Activated CD4-positive, alpha-beta T cell treated with anti-CD3 and anti-CD28 coated beads, Interleukin-2, amount 50 U/mL, for 16 hours (primary cell): ENCODE data around the gene ETFA.

Experiments
- DNase-seq: peaks from one replicate; pipeline ENCODE4 v3.0.0-alpha.2; 2020

ETFA gene

DNA sequence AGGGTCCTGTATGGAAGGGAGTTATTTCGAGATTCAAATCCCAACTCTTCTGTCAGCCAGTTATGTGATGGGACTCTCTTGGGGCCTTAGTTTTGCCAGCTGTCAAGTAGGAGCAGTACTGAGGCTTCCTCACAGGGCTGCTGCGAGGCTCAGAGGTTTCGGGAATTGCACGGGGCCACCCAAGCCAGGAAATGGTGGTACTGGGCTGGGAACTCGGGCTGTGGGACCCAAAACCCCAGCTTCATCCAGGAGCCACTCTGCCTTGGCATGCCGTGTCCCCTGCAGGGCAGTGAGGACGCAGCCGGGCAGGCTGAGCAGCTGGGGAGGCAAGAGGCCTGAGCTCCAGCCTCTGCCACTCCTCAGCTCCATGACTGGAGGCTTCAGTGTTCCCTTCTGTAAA, 118.6 kb downstream of the ETFA start:
- DNase-seq: no peak

DNA sequence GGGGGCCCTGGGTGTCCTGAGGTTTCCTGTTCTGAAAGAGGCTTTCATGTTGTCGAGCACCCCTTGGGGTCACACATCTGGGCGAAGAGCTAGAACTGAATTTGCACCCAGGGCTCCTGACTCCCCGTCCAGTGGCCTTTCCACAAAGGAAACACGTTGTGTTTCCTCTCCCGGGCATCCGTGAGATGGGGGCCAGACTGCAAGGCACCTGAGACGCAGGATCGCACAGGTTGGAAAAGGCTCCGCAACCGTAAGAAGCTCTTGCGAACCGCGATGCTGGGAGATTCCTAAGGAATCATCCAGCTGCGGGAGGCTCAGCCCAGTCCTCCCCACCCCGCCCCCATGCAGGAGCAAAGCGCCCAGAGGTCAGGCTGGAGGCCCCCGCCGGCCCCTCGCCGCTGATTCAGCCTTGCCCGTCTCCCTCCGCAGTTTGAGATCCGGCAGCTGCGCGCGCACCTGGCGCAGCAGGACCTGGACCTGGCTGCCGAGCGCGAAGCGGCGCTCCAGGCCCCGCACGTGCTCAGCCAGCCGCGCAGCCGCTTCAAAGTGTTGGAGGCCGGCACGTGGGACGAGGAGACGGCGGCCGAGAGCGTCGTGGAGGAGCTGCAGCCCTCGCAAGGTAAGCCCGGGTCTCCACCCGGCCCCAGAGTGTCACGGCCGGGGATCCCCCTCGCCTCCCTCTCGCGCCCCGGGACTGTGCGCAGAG, 119.6 kb downstream of the ETFA start:
- no peak for DNase-seq

DNA sequence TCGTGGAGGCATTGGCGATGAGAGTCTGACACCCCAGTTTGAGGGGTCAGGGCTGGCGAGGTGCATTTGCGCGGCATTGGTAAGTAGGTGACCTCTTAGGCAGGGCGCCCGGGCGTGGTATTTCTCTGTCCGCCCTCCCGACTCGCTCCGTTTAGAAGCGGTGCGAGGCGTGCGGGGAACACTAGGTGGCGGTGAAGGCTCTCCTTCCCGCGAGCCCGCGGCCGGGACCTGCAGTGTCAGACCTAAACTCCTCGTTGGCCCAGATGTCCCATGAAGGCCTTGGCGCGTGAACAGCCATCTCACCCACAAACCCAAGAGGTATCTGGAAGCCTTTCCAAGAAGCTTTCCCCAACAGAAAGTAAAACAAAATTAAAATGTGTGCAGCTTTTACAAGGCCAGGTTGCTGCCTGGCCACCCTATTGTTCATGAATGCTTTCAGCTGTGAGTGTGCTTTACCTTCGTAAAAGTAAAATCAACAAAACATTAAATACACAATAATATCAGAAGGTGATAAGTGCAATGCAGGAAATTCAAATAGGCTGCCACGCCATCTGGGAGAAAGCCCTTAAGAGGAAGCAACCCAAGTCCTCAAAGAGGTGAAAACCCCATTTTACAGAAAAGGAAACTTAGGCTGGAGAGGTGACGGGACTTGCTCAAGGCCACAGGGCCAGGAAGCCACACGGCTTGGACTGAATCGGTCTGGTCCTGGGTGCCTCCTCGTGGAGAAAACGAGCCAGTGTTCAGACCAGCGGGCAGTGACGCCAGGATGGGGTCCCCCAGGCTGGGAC, 120.3 kb downstream of the ETFA start:
- DNase-seq: peak; percentile 84

DNA sequence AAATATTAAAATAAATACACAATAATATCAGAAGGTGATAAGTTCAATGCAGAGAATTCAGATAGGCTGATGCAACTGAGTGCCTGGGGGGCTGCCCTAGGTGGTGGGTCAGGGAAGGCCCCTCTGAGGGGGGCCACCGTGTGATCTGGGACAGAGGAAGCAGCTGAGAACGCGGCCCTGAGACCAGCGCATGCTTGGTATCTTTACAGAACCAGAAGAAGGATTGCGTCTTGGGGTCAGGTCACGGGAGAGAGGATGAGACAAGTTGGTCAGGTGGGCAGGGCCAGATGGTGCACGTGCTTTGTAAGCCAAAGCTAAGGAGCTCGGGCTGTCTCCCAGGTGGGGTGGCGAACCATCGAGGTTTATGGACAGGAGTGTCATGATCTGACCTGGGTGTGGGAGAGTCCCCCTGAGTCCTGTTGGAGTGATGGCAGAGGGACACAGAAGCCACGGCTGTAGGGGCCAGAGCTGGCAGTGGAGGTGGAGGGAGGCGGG, 121.2 kb downstream of the ETFA start:
- DNase-seq: no peak

DNA sequence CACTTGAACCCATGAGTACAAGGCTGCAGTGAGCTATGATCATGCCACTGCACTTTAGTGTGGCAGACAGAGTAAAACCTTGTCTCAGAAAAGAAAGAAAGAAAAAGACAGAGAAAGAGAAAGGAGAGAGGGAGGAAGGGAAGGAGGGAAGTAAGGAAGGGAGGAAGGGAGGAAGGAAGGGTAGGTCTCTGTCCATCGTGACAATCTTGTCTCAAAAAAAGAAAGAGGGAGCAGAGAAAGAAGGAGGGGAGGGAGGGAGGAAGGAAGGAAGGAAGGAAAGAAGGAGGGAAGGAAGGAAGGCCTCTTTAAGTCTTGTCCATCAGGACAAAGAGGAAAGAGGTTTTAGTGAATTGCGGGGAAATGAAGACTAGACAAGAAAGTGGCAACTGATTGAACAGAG, 122.2 kb downstream of the ETFA start:
- no peak for DNase-seq

DNA sequence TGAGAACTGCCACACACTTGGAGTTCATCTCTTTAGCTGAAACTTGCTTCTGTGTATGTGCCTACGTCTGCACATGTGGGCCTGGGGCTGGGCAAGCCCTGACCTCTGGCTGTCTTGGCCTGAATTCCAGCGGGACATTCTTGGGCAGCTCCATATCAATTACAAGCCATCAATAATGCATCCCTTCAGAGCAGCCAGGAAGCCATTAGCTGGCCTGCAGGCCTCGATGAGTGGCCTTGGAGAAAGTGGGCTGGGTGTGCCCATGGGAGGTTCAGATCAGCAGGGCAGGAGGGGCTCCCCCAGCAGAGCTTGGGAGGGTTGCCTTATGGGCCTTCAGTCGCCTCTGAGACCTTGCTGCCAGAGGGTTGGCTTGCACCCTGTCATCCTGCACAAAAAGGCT, 124.1 kb downstream of the ETFA start:
- no peak for DNase-seq

DNA sequence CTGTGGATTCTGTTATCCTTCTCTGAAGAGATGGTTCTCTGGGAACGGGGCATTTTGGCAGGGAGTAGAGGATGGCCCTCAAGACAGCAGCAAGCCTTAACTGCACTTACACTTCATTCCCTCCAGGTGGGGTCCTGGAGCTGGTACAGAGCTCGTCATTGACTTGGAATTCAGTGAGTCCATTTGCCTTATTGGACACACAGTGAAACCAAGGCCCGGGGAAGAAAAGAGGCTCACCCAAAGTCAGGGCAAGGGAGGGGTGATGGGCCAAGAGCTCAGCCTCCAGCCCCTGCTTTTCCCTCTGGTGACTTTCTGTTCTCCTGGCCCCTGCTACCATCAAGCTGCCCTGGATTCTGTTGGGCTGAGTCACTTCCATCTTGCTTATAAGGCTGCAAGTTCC, 125.6 kb downstream of the ETFA start:
- DNase-seq: peak; percentile 39

DNA sequence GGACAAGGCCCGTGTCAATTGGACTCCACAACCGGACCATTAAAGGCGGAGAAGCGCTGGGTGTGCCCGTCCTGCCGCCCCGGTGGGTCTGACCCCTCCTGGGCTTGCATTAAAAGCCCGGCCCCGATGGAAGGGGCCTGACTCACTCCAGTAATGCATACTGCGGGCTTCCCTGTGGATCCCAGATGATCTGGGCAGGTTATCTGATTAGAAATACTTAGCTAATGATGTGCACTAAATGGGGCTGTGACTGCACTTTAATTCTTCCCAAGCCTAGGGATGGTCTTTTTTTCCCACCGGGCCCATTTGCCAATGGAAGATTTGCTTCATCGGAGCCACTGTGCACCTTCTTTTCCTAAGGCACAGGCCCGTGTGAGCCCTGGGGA, 126.6 kb downstream of the ETFA start:
- no peak for DNase-seq

DNA sequence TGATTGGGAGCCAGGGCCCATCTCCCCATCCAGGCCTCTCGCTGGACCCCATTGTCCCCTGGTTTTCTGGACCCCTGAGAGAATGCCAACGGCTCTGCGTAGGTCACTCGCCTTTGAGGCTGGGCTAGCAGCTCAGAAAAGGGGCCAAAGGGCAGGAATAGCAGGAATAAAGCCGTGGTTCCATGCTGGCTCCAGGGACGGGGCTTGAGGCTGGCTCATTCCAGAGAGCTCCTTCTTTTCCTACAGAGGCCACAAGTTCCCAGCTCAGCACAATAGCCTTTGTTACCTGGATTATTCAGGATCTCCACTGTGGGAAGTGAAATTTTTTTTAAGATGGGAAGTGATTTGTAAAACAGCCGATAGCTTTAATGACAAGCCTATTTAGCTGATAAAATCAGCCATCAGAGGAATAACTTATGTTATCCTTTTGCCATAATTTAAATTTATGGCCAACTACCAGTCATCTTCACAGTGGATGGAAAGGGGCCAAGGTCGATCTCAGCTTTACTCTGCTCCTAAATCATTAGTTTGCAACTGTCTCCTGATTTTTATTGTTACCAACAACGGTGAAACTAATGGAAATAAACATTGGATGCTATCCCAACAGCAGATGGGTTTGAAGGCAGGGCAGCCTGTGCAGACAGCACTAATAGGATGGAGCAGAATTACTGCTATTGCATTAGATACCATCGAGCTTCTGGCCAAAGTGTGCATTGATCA, 127.2 kb downstream of the ETFA start:
- no peak for DNase-seq

DNA sequence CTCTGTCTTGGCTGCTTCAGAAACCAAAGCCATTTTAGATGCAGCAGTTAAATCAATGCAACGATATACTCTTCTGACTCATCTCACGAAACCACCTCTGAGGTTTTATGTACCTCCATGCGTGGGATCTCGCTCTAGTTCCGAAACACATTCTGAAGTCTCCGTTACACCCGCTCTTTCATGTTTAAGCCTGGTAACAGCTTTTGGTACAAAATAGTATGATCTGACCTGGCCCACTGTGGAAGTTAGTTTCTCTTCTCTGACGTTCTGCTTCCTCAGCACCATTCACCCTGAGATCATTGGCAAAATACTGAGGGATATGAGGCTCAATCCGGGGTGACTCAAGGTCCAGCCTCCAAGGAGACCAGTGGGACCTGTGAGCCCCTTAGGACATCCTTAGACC, 129.6 kb downstream of the ETFA start:
- DNase-seq: peak; percentile 90

DNA sequence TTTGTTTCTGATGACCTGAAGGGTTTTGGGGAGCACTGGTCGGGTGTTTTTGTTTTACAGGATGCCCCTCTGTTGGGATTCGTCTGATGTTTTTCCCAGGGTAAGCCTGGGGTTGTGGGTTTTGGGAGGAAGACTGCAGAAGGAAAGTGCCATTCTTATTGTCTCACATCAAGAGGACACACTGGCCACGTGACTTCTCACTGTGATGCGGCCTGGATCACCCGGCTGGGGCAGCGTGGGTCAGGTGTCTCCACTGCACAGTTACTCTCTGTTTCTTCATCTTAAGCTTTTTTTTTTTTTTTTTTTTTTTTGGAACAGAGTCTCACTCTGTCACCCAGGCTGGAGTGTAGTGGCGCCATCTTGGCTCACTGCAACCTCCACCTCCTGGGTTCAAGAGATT, 130.9 kb downstream of the ETFA start:
- no peak for DNase-seq

DNA sequence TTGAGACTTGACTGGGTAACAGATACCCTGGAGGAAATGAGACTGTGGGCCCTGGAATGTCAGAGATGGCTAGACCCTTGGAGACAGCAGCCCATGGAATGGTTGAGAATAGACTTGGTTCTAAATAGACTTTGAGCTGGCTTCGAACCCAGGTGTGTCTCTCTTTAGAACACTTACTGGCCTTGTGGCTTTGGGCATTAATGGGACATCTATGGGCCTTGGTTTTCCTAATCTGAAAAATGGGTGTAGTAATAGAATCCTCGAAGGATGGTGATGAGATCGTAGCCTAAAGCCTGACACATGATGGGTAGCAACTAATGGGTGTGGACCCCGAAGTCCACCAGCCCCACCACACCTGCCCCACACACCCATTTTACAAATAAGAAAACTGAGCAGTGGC, 132.2 kb downstream of the ETFA start:
- no peak for DNase-seq

DNA sequence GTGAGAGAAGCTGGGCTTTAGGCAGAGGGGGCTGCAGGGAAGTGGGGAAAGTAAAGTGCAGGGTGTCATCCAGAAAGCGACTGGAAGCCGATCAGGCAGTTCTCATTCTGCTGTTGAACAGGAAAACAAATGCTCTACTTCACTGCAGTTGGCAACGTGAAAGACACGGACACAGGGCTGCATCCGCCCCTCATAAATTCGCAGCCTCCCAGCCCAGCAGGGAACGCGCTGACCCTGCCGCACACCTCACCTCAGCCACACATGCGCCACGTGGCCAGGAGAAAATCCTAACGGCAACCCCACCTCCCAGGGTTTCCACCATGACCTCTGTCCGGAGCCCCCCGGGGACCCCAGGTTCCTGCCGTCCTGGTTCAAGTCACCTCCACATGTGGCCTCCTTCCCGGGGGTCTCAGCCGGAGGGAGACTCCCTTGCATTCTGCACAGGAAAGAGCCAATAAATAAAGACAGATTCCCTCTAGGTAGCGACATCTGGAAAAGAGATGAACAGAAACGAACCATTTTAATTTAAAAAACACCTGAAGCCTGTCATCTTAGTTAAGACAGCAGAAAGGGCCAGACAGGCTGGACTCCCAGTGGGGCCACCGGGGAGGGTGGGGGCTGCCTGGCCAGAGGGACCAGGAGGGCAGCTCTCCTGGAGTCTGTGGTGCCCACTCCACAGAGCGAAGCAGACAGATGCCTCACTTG, 132.8 kb downstream of the ETFA start:
- DNase-seq: no peak

DNA sequence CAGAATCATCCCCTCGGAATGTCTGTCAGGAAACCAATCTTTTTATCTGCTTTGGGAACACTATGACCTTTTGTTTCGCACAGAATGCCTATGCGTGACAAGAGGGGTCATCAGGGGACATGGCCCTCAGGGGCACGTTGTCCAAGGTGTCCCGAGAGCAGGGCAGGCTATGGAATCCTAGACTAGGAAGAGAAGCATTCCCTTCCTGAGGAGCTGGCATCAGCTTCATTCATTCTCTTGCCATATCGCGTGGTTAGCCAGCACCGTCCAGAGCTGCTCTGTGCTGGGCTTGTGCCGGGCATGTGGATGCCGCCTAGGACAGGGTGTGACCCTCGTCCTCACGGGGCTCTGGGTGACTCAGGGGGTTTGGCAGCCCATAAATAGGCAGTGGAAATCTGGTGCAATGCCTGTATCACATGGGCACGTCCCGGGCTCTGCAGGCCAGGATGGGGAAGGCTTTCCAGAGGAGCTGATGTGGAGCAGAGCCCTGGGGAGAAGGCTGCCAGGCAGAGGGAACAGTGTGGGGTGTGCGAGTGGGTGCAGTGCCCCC, 133.7 kb downstream of the ETFA start:
- DNase-seq: no peak

DNA sequence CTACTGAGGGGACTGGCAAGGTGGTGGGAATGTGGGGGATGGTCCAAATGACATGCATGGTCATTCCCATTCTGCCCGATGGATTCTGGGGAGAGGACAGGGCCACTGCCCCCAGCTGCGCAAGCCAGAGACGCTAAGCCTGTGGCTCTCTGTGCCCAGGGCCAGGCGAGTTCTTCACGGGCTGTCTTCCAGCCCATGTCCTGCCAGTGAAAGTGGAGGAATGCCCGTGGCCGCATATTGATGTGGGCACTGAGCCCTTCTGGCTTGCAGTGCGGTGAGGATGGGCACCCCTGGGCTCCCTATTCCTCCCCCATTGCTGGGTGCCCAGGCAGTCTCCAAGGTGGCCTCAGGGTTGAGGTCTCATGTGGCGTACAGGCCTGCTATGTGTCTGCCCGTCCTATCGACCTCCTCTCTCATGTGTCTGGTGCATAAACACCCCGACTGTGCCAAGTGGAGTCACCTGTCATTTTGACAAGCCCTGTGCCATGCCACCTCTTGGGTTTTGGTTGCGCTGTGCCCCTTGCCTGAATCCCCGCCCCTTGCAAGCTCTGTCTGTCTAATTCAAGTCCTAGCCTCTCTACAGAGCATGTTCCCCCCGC, 134.7 kb downstream of the ETFA start:
- no peak for DNase-seq

DNA sequence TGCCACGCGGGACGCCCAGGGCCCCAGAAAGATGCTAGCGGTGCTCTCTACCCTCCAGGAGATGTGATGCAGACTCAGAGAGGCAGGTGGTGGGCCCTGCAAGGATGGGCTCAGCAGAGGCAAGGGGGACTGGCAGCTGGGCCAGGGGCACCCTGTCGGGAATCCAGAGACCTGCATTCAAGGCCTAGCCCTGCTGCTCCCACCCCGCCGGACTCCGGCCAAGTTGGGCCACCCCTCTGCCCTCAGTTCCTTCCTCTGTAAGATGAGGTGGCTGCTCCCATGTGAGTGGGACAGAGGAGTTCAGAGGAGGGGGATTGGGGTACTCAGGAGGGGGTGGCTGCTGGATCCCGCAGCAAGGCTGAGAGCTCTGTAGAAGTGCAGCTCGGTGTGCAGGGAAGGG, 135.2 kb downstream of the ETFA start:
- no peak for DNase-seq

DNA sequence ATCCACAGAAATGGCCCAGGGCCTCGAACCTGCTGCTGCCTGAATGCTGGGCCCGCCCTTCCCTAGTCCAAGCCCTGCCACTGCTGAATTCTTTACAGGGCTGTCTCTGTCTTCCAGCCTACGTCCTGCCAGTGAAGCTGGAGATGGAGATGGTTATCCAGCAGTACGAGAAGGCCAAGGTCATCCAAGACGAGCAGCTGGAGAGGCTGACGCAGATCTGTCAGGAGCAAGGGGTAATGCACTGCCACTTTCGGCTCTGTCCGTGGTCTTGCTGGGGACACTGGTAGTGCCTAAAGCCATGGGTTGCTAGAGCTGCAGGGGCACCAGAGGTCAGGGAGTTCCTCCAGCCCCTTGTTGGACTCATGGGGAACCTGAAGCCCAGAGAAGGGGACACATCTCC, 135.8 kb downstream of the ETFA start:
- DNase-seq: no peak

DNA sequence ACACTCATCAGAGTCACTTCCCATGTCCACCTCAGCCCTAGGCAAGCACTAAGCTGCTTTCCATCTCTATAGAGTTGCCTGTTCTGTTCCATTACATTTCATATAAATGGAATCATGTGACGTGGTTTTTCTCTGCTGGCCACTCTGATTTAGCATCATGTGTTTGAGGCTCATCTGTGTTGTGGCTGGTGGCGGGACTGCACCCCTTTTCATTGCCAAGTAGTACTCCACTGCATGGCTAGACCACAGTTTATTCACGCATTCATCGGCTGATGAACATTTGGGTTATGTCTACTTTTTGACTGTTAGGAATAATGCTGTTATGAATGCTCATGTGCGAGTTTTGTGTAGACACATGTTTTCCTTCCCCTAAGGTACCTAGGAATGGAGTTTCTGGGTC, 136.6 kb downstream of the ETFA start:
- DNase-seq: no peak

DNA sequence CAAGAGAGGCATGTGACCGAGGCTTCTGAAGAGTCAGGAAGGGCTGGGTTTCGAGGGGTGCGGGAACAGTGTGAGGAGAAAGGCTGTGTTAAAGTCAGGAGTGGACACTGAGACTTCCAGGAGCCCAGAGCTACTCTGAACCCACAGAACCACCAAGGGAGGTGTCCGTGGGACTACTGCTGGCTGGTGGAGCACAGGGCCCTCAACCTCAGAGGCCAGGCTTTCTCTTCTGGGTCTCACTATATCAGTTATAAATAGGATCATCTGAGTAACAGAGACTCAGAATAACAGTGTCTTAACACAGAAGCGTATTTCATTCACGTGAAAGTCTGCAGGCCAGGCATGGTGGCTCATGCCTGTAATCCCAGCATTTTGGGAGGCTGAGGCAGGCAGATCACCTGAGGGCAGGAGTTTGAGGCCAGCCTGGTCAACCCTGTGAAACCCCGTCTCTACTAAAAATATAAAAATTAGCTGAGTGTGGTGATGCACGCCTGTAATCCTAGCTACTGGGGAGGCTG, 137.9 kb downstream of the ETFA start:
- no peak for DNase-seq

DNA sequence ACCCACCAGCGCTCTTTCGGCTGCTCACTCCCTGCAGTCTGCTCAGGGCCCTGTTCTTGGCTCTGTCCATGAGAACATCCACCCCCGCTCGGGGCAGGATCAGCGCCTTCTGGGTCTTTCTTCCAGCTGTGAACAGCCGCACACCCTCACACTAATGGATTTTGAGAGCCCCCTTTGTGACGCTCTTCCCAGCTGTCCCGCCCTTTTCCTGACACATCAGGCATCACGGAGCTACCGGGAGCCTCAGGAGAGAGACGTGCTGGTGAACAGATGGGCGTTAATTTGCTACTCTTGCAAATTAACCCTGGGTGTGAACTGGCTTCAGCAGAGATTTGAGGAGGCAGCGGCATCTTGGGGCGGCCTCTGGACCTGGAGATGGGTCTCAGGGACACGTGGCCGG, 138.5 kb downstream of the ETFA start:
- no peak for DNase-seq

DNA sequence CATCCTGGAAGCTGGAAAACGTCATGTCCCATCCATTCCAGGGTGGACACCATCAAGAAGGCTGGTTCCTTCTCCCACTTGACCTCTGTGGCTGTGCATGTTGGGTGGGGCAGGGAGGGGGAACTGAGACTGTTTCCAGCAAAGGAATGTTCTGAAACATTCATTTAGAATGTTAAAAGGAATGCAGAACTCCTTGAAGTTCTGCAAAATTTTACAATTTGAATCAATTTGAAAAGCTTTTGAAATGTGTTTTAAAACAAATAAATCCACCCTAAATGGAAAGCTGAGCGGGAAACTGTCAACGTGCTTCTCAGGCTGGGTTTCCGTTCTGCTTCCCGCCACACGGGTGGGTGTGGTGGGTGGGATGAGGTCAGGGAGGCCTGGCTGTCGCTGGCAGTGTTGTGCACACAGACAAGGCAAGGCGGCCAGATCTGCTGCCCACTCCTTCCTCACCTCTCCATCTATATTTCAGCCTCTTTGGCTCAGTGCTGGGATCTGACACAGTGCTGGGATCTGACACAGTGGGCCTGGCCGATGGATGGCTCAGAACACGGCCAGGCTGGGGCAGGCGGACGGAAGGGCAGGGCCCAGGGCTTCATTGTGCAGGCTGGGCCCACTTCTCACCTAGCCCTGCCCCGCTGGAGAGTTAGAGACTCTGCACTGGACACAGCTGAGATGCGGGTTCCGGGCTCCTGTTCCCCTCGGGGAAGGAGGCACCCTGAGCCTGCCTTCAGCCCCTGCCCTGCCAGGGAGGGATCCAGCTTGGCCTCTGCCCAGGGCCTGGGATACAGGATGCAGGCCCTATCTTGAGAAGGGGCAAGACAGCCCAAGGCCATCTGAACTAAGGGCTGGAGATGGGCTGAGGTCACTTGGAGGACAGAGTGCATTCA, 141.1 kb downstream of the ETFA start:
- DNase-seq: no peak
